GM19328 (cell line): ENCODE results near the gene EFEMP1.
"Not testable (repeated sequence)": the region's sequence is repeated elsewhere in the genome, so short reads cannot be mapped to it uniquely, and the experiment has no call there.

Experiments
- ATAC-seq: cut with Tn5 transposase; IDR thresholded peaks from one replicate; pipeline ENCODE4 v1.9.1; 2021; ENCODE audit warnings: mild to moderate bottlenecking, moderate library complexity; ENCODE audit not compliant: unreplicated experiment

Gene EFEMP1

GRCh38 chr2:55838117-55838516 lies 85.5 kb downstream of the EFEMP1 start:
- not testable (repeated sequence) for ATAC-seq

- no peak for ATAC-seq
These were observed 86.5 kb downstream of the EFEMP1 start for GRCh38 chr2:55837073-55837472.

GRCh38 chr2:55831671-55832410 lies 91.7 kb downstream of the EFEMP1 start:
- not testable (repeated sequence) for ATAC-seq

GRCh38 chr2:55827855-55828254 lies 95.7 kb downstream of the EFEMP1 start:
- ATAC-seq = no peak

GRCh38 chr2:55827428-55827827 lies 96.2 kb downstream of the EFEMP1 start:
- not testable (repeated sequence) for ATAC-seq

GRCh38 chr2:55826246-55826645 lies 97.3 kb downstream of the EFEMP1 start:
- no peak for ATAC-seq

GRCh38 chr2:55824551-55825096 lies 99.0 kb downstream of the EFEMP1 start:
- ATAC-seq = no peak
